H1 (cell line): ENCODE data around the gene ZFP91. TPM values are rescaled to one million over a fixed set of nuclear protein-coding genes. Genes with fewer than 3 reads are reported as not detected.

Source experiments
- CTCF ChIA-PET: fragments of 300-600 bp; sonication (Branson Sonifier 250); formaldehyde crosslinking; loops from one replicate; lab custom pipeline; 2021; ENCODE audit not compliant: partially characterized antibody; lab: Charles Lee
- POLR2A ChIA-PET: fragments of 300-600 bp; sonication (Branson Sonifier 250); formaldehyde crosslinking; loops from one replicate; lab custom pipeline; 2021; ENCODE audit warnings: inconsistent platforms; ENCODE audit not compliant: partially characterized antibody; lab: Charles Lee
- DNase-seq, 2 experiments: peaks; one replicate each; pipeline versions ENCODE4 v3.0.0 to v3.0.0-alpha.2; 2010 to 2022; ENCODE audit warnings: low spot score in 2 of 2, low read depth in 1 of 2, mixed read lengths in 1 of 2
- FAIRE-seq: peaks from 2 replicates; lab custom pipeline; 2011; peaks lifted over from hg19 to GRCh38; lab: Jason Lieb, UNC
- H2AFZ ChIP-seq: 2 replicates; pipeline ENCODE4 v1.8.1; 2012; ENCODE audit warnings: low read length, inconsistent platforms
- H2AK5ac ChIP-seq: 2 replicates; pipeline ENCODE4 v1.6.1; 2013; ENCODE audit warnings: low read depth, low read length
- H2BK120ac ChIP-seq: replicated peaks from 2 replicates; pipeline ENCODE3; 2013; ENCODE audit warnings: low read depth, low read length, inconsistent platforms
- H2BK12ac ChIP-seq: 2 replicates; pipeline ENCODE4 v1.6.1; 2013; ENCODE audit warnings: low read depth, low read length
- H2BK15ac ChIP-seq: 2 replicates; pipeline ENCODE4 v1.6.1; 2013; ENCODE audit warnings: low read length
- H2BK20ac ChIP-seq: 2 replicates; pipeline ENCODE4 v1.6.1; 2013; ENCODE audit warnings: low read length
- H2BK5ac ChIP-seq: 2 replicates; pipeline ENCODE4 v1.6.1; 2013; ENCODE audit warnings: low read depth, low read length
- H3K14ac ChIP-seq: 2 replicates; pipeline ENCODE4 v1.6.1; 2013; ENCODE audit warnings: inconsistent platforms; ENCODE audit not compliant: insufficient read length
- H3K18ac ChIP-seq: 2 replicates; pipeline ENCODE4 v1.6.1; 2013; ENCODE audit warnings: low read length; ENCODE audit errors: extremely low read depth
- H3K23ac ChIP-seq: 2 replicates; pipeline ENCODE4 v1.6.1; 2013; ENCODE audit warnings: inconsistent platforms; ENCODE audit not compliant: insufficient read length
- H3K23me2 ChIP-seq: 2 replicates; pipeline ENCODE4 v1.6.1; 2013; ENCODE audit warnings: low read depth, low read length
- H3K27ac ChIP-seq: 2 replicates; pipeline ENCODE4 v1.6.1; 2011; ENCODE audit warnings: low read depth, low read length, inconsistent platforms
- H3K27me3 ChIP-seq, 4 experiments: replicated peaks in 1 of 4; 1 replicate in 1 of 4; 2 replicates in 3 of 4; pipeline versions ENCODE4 v1.6.1 to v1.8.1; 2011 to 2013; ENCODE audit warnings: low read length in 3 of 4, mild to moderate bottlenecking in 3 of 4, inconsistent platforms in 2 of 4, mixed read lengths in 2 of 4, moderate library complexity in 1 of 4; ENCODE audit not compliant: control insufficient read depth in 3 of 4, insufficient read depth in 3 of 4; ENCODE audit errors: extremely low read depth in 1 of 4
- H3K36me3 ChIP-seq, 4 experiments: 2 replicates each; pipeline versions ENCODE4 v1.6.1 to v1.8.1; 2011 to 2013; ENCODE audit warnings: mild to moderate bottlenecking in 4 of 4, low read length in 3 of 4, moderate library complexity in 2 of 4, control low read depth in 1 of 4, inconsistent platforms in 1 of 4; ENCODE audit not compliant: insufficient read depth in 4 of 4, control insufficient read depth in 2 of 4
- H3K4ac ChIP-seq: replicated peaks from 2 replicates; pipeline ENCODE3; 2013; ENCODE audit warnings: low read length, low read depth, mixed read lengths, inconsistent platforms; ENCODE audit not compliant: insufficient read length
- H3K4me1 ChIP-seq, 4 experiments: replicated peaks in 1 of 4; 1 replicate in 1 of 4; 2 replicates in 3 of 4; pipeline versions ENCODE4 v1.6.1 to v1.8.1; 2011 to 2013; ENCODE audit warnings: low read length in 3 of 4, inconsistent platforms in 2 of 4, mixed read lengths in 1 of 4; ENCODE audit not compliant: insufficient read depth in 4 of 4, control insufficient read depth in 3 of 4
- H3K4me2 ChIP-seq, 2 experiments: 2 replicates each; pipeline versions ENCODE4 v1.6.1 to v1.8.1; 2011 to 2013; ENCODE audit warnings: low read depth in 2 of 2, low read length in 2 of 2, control low read depth in 1 of 2, inconsistent platforms in 1 of 2, mild to moderate bottlenecking in 1 of 2; ENCODE audit not compliant: insufficient read depth in 1 of 2
- H3K4me3 ChIP-seq, 4 experiments: fragments of 200-600, 300-600 bp in 1 of 4; sonication (generic), shearing (Covaris generic), sonication (Bioruptor Twin) in 1 of 4; 2 replicates each; pipeline versions ENCODE4 v1.5.1 to v1.8.1; 2011 to 2016; ENCODE audit warnings: low read length in 4 of 4, low read depth in 3 of 4, control low read depth in 2 of 4, inconsistent platforms in 2 of 4, mild to moderate bottlenecking in 2 of 4, mixed read lengths in 1 of 4, moderate library complexity in 1 of 4; ENCODE audit not compliant: insufficient read depth in 2 of 4; ENCODE audit errors: extremely low read depth in 1 of 4
- H3K56ac ChIP-seq: replicated peaks from 2 replicates; pipeline ENCODE3; 2013; ENCODE audit warnings: low read depth, mild to moderate bottlenecking, mixed read lengths, low read length, inconsistent platforms; ENCODE audit not compliant: insufficient read length
- H3K79me1 ChIP-seq: 2 replicates; pipeline ENCODE4 v1.6.1; 2013; ENCODE audit warnings: low read depth, low read length, control low read depth
- H3K79me2 ChIP-seq, 2 experiments: 2 replicates each; pipeline versions ENCODE4 v1.6.1 to v1.8.1; 2012 to 2013; ENCODE audit warnings: low read length in 2 of 2, mild to moderate bottlenecking in 2 of 2, inconsistent platforms in 1 of 2; ENCODE audit not compliant: insufficient read depth in 2 of 2, control insufficient read depth in 1 of 2
- H3K9ac ChIP-seq, 4 experiments: replicated peaks in 1 of 4; 1 replicate in 1 of 4; 2 replicates in 3 of 4; pipeline versions ENCODE4 v1.6.1 to v1.8.1; 2011 to 2013; ENCODE audit warnings: low read depth in 3 of 4, low read length in 3 of 4, control low read depth in 2 of 4, mild to moderate bottlenecking in 2 of 4, moderate library complexity in 2 of 4, inconsistent platforms in 1 of 4; ENCODE audit errors: extremely low read depth in 1 of 4
- H3K9me3 ChIP-seq, 2 experiments: 2 replicates each; pipeline versions ENCODE4 v1.6.1 to v1.8.1; 2012 to 2013; ENCODE audit warnings: mild to moderate bottlenecking in 2 of 2, moderate library complexity in 2 of 2, control low read depth in 1 of 2, inconsistent platforms in 1 of 2, low read depth in 1 of 2, low read length in 1 of 2, mixed read lengths in 1 of 2; ENCODE audit not compliant: insufficient read depth in 2 of 2
- H4K20me1 ChIP-seq, 2 experiments: replicated peaks in 1 of 2; 2 replicates each; pipeline versions ENCODE3 to v1.8.1; 2011 to 2013; ENCODE audit warnings: inconsistent platforms in 2 of 2, low read length in 2 of 2, mild to moderate bottlenecking in 1 of 2; ENCODE audit not compliant: insufficient read depth in 2 of 2, control insufficient read depth in 1 of 2
- H4K5ac ChIP-seq: 2 replicates; pipeline ENCODE4 v1.6.1; 2013; ENCODE audit warnings: low read length, low read depth, mixed read lengths, inconsistent platforms; ENCODE audit not compliant: insufficient read length
- H4K8ac ChIP-seq: 2 replicates; pipeline ENCODE4 v1.8.0; 2013; ENCODE audit warnings: mild to moderate bottlenecking, moderate library complexity, low read length, inconsistent platforms; ENCODE audit not compliant: insufficient read depth; ENCODE audit errors: extremely low read depth
- H4K91ac ChIP-seq: replicated peaks from 2 replicates; pipeline ENCODE3; 2013; ENCODE audit warnings: low read length, mixed read lengths, inconsistent platforms; ENCODE audit not compliant: insufficient read length
- BACH1 ChIP-seq: IDR thresholded peaks from 2 replicates; pipeline ENCODE4 v1.6.1; 2012; ENCODE audit warnings: low read length, improper control_type of control experiment
- BRCA1 ChIP-seq: IDR thresholded peaks from 2 replicates; pipeline ENCODE4 v1.6.1; 2012; ENCODE audit warnings: low read depth, low read length, improper control_type of control experiment
- CBX8 ChIP-seq: fragments of 300-800, 300-1000 bp; sonication (generic); IDR thresholded peaks from 2 replicates; pipeline ENCODE4 v1.7.1; 2016; ENCODE audit warnings: low read depth, low read length, borderline replicate concordance
- JUND ChIP-seq: IDR thresholded peaks from 2 replicates; pipeline ENCODE4 v1.6.1; 2011; ENCODE audit warnings: mild to moderate bottlenecking, improper control_type of control experiment, low read length
- POU5F1 ChIP-seq: IDR thresholded peaks from 2 replicates; pipeline ENCODE4 v1.6.1; 2011; ENCODE audit warnings: low read depth, mild to moderate bottlenecking, low read length, moderate library complexity
- RNF2 ChIP-seq: fragments of 200-900, 300-1000 bp; sonication (generic); IDR thresholded peaks from 2 replicates; pipeline ENCODE4 v1.7.1; 2016; ENCODE audit warnings: borderline replicate concordance, low read depth, mild to moderate bottlenecking, antibody characterized with exemption, low read length; ENCODE audit not compliant: poor library complexity, severe bottlenecking; ENCODE audit errors: missing control alignments
- SAP30 ChIP-seq: fragments of 300-600 bp; sonication (generic); IDR thresholded peaks from 2 replicates; pipeline ENCODE4 v1.7.1; 2012; ENCODE audit warnings: low read length, moderate library complexity, mild to moderate bottlenecking, inconsistent platforms; ENCODE audit not compliant: insufficient read depth, insufficient replicate concordance
- SP2 ChIP-seq: IDR thresholded peaks from 2 replicates; pipeline ENCODE4 v1.6.1; 2012; ENCODE audit warnings: mild to moderate bottlenecking, low read length, inconsistent platforms
- SRF ChIP-seq: IDR thresholded peaks from 2 replicates; pipeline ENCODE4 v1.6.1; 2011; ENCODE audit warnings: mild to moderate bottlenecking, low read depth, low read length, moderate library complexity
- WGBS, 2 experiments: shearing (Covaris generic) in 1 of 2; methylation state at CpG; one replicate each; pipeline versions ENCODE4 v1.1.6 to v1.1.7; 2013 to 2015; ENCODE audit warnings: low lambda C conversion rate in 2 of 2, mixed read lengths in 2 of 2, inconsistent platforms in 1 of 2, low coverage in 1 of 2, missing lambda C conversion rate in 1 of 2; ENCODE audit not compliant: insufficient replicate concordance in 2 of 2, insufficient coverage in 1 of 2, insufficient read length in 1 of 2; ENCODE audit errors: extremely low coverage in 1 of 2, missing lambda C conversion rate in 1 of 2; 5-methylcytosine and 5-hydroxymethylcytosine counted together
- polyA plus RNA-seq, 7 experiments: library from polyadenylated mRNA; depleted of rRNA in 3 of 7; stranded (reverse) in 5 of 7; unstranded in 2 of 7; fragments of >200 nt in 5 of 7; fragments of 200-250 nt in 2 of 7; gene quantifications; 1 replicate in 5 of 7; 2 replicates in 1 of 7; 4 replicates in 1 of 7; pipeline versions ENCODE4 v1.2.1 to v1.2.3, GENCODE V29; 2011 to 2013; ENCODE audit warnings: missing spikeins in 2 of 7, mixed read lengths in 2 of 7
- total RNA-seq: library from RNA; stranded (reverse); fragmentation: NEBNext Ultra II Directional; extraction: Animal tissue kit (Norgen Biotek cat#: 25700); gene quantifications from 2 replicates; pipeline ENCODE4 v1.2.1, GENCODE V29; 2021

ZFP91 gene
- total and polyA plus RNA-seq, 2 of the 8 experiments (the other 6 are each of a cell fraction or from before 2014, with no cell fraction given): 10.7 to 29.0 TPM

DNA sequence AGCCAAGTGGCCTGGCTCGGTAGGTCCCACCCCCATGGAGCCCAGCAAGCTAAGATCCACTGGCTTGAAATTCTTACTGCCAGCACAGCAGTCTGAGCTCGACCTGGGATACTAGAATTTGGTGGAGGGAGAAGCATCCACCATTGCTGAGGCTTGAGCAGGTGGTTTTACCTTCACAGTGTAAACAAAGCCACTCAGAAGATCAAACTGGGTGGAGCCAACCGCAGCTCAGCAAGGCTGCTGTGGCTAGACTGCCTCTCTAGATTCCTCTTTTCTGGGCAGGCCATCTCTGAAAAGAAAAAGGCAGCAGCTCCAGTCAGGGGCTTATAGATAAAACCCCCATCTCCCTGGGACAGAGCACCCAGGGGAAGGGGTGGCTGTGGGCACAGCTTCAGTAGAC lies 48.6 kb upstream of the ZFP91 start:
- Histone ChIP-seq H3K9ac (no peak overlapping the region), H2AFZ (no peak overlapping the region), H3K4ac (no peak overlapping the region), H3K4me3 (no peak overlapping the region), H2BK20ac (no peak overlapping the region), H3K27ac (no peak overlapping the region), H4K20me1 (no peaks in the 10 kb centered on the region), H3K23me2 (no peaks in the 10 kb centered on the region), H4K5ac (no peak overlapping the region), H2BK12ac (no peak overlapping the region), H3K4me2 (no peak overlapping the region), H3K79me2 (no peaks in the 10 kb centered on the region), H4K91ac (no peak overlapping the region), H2BK15ac (no peak overlapping the region), H2BK120ac (no peak overlapping the region), H3K23ac (no peak overlapping the region), H2BK5ac (no peak overlapping the region), H3K36me3 (peaks cover 0 to 3% (median 0%) of the 10 kb centered on the region in 4 experiments; a peak in 1 of 8 replicates)
- 73% methylated on average over 3 of the region's 3 CpGs; no CpG with 5 or more reads in 1 of the 2 experiments for WGBS, 2 experiments
- FAIRE-seq (no peak), DNase-seq (no peak)
- CTCF ChIA-PET: interaction anchor here (0.8 kb wide), 1 partner anchor 146 kb away, joined by 3 read pairs; no protein-coding TSS in a partner anchor
- no peak for TF ChIP-seq BACH1
- TF ChIP-seq RNF2: no peak
- TF ChIP-seq POU5F1: no peak
- TF ChIP-seq SP2: no peak
- TF ChIP-seq JUND: no peak
- TF ChIP-seq SRF: no peak
- no peak for TF ChIP-seq SAP30
- no peak for TF ChIP-seq BRCA1
- TF ChIP-seq CBX8: no peak
- TF ChIP-seq, all 59 proteins: peak for 0
- Histone ChIP-seq H3K56ac (no peak overlapping the region), H3K79me1 (no peaks in the 10 kb centered on the region), H3K9me3 (peaks cover 0 to 13% of the 10 kb centered on the region in 2 experiments; a peak in 1 of 4 replicates), H3K4me1 (no peaks in the 10 kb centered on the region), H4K8ac (no peak overlapping the region), H3K14ac (no peak overlapping the region), H3K18ac (no peak overlapping the region), H2AK5ac (no peak overlapping the region), H3K27me3 (no peaks in the 10 kb centered on the region)
- POLR2A ChIA-PET: no interaction called here
